ENCODE measurements around the gene GDF2.

The GDF2 gene

DNA sequence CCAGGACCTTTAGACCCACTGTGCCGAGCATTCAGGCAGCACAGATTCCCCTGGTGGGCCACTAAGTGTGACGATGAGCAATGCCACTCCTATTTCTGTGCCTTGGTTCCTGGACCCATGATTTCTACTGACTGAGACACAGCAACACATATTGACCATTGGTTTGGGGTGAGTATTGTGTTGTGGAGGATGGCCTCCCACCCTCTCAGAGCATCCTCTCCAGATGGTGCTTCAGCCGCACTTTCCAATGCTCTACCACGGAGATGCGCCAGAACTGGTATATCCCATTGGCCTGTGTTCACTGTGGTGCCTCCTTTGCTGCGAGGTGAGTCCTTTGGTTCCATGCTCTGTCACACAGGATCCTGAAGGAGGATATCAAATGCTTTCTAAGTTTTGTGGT lies 32.3 kb upstream of the GDF2 start:
- TF ChIP-seq CTCF (conservative IDR thresholded peaks at IDR 0.05; ENCODE audit: low read depth) = no peak
- no peak overlapping the region for H3K27ac ChIP-seq
- no peak for DNase-seq (ENCODE audit: low spot score)
- POLR2A ChIA-PET (ENCODE audit: low non-redundant PET) = no interaction called here
- CTCF ChIA-PET = interaction anchor here (0.5 to 1.6 kb wide), 2 partner anchors 22 to 202 kb away, joined by 5 to 7 read pairs; no protein-coding TSS in a partner anchor

GRCh38 chr10:47290338-47290737 lies 31.9 kb upstream of the GDF2 start:
- POLR2A ChIA-PET (ENCODE audit: low non-redundant PET) = no interaction called here
- no peak for DNase-seq (ENCODE audit: low spot score)
- no peak for TF ChIP-seq CTCF (conservative IDR thresholded peaks at IDR 0.05; ENCODE audit: low read depth)
- H3K27ac ChIP-seq = no peak overlapping the region
- CTCF ChIA-PET = no interaction called here

- ChIA-PET POLR2A (ENCODE audit: low non-redundant PET) (no interaction called here), CTCF (no interaction called here)
- no peak for TF ChIP-seq CTCF (conservative IDR thresholded peaks at IDR 0.05; ENCODE audit: low read depth)
- H3K27ac ChIP-seq = no peak overlapping the region
- no peak for DNase-seq (ENCODE audit: low spot score)
Observed at GRCh38 chr10:47291682-47292081, 30.6 kb upstream of the GDF2 start.

DNA sequence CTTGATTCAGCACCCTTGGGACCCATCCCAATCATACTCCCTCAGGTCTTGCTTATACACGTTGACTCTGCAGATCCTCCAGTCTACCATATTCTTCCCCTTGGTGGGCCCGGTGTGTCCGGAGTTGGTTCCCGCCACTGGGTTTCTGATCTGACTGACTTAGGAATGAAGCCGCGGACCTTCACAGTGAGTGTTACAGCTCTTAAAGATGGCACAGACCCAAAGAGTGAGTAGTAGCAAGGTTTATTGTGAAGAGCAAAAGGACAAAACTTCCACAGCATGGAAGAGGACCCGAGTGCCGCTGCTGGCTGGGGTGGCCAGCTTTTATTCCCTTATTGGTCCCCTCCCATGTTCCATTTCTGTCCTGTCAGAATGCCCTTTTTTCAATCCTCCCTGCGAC lies 28.2 kb upstream of the GDF2 start:
- TF ChIP-seq CTCF (conservative IDR thresholded peaks at IDR 0.05; ENCODE audit: low read depth) = no peak
- ChIA-PET POLR2A (ENCODE audit: low non-redundant PET) (no interaction called here), CTCF (no interaction called here)
- DNase-seq (ENCODE audit: low spot score) = no peak
- H3K27ac ChIP-seq = no peak overlapping the region

GRCh38 chr10:47294501-47294900 lies 27.8 kb upstream of the GDF2 start:
- no peak for DNase-seq (ENCODE audit: low spot score)
- TF ChIP-seq CTCF (conservative IDR thresholded peaks at IDR 0.05; ENCODE audit: low read depth) = no peak
- CTCF ChIA-PET = no interaction called here
- no peak overlapping the region for H3K27ac ChIP-seq
- POLR2A ChIA-PET (ENCODE audit: low non-redundant PET) = no interaction called here

GRCh38 chr10:47295411-47295810 lies 26.8 kb upstream of the GDF2 start:
- no peak for DNase-seq (ENCODE audit: low spot score)
- H3K27ac ChIP-seq = no peak overlapping the region
- TF ChIP-seq CTCF (conservative IDR thresholded peaks at IDR 0.05; ENCODE audit: low read depth) = no peak
- POLR2A ChIA-PET (ENCODE audit: low non-redundant PET) = no interaction called here
- CTCF ChIA-PET = no interaction called here
